HG02885 (cell line): ENCODE results near the gene SHISA5.
"Not testable (repeated sequence)": the region's sequence is repeated elsewhere in the genome, so short reads cannot be mapped to it uniquely, and the experiment has no call there.

ENCODE experiments used
- ATAC-seq: cut with Tn5 transposase; IDR thresholded peaks from one replicate; pipeline ENCODE4 v1.9.1; 2021; ENCODE audit warnings: mild to moderate bottlenecking; ENCODE audit not compliant: unreplicated experiment, poor library complexity

SHISA5 gene

GRCh38 chr3:48478626-48479555, 25.1 kb downstream of the SHISA5 start:
- no peak for ATAC-seq

GRCh38 chr3:48477959-48478520, 25.9 kb downstream of the SHISA5 start:
- no peak for ATAC-seq

GRCh38 chr3:48476426-48477053, 27.4 kb downstream of the SHISA5 start:
- ATAC-seq, result no peak

- ATAC-seq, result no peak
These were observed 28.8 kb downstream of the SHISA5 start for GRCh38 chr3:48475188-48475587.

GRCh38 chr3:48474619-48475018, 29.4 kb downstream of the SHISA5 start:
- ATAC-seq, result no peak

- ATAC-seq, result not testable (repeated sequence)
These were observed 29.9 kb downstream of the SHISA5 start for GRCh38 chr3:48474031-48474430.

GRCh38 chr3:48473617-48473952, 30.4 kb downstream of the SHISA5 start:
- ATAC-seq, result no peak

GRCh38 chr3:48472923-48473616, 30.9 kb downstream of the SHISA5 start:
- ATAC-seq, result peak; percentile 82

GRCh38 chr3:48472673-48472922, 31.4 kb downstream of the SHISA5 start:
- ATAC-seq, result peak; percentile 18

- no peak for ATAC-seq
These were observed 33.7 kb downstream of the SHISA5 start for GRCh38 chr3:48470286-48470685.

GRCh38 chr3:48469046-48469915, 34.7 kb downstream of the SHISA5 start:
- no peak for ATAC-seq

GRCh38 chr3:48468329-48468731, 35.6 kb downstream of the SHISA5 start:
- no peak for ATAC-seq

- no peak for ATAC-seq
These were observed 36.3 kb downstream of the SHISA5 start for GRCh38 chr3:48467473-48468267.

- ATAC-seq, result no peak
These were observed 36.9 kb downstream of the SHISA5 start for GRCh38 chr3:48467110-48467454.

GRCh38 chr3:48466386-48467109, 37.4 kb downstream of the SHISA5 start:
- ATAC-seq, result peak; percentile 15

GRCh38 chr3:48465531-48466378, 38.2 kb downstream of the SHISA5 start:
- peak; percentile 85 for ATAC-seq

- no peak for ATAC-seq
These were observed 38.8 kb downstream of the SHISA5 start for GRCh38 chr3:48465237-48465530.

GRCh38 chr3:48464713-48465221, 39.2 kb downstream of the SHISA5 start:
- no peak for ATAC-seq
